GM12892 (cell line): Measurements from ENCODE around the gene PCDHGA10.

Experiments used
- POLR2A ChIP-seq: IDR thresholded peaks from 2 replicates; pipeline ENCODE4 v1.6.1; 2011; ENCODE audit warnings: low read depth, low read length, control low read depth
- POLR2AphosphoS5 ChIP-seq: IDR thresholded peaks from 2 replicates; pipeline ENCODE4 v1.6.1; 2011; ENCODE audit warnings: low read depth, low read length, control low read depth

DNA sequence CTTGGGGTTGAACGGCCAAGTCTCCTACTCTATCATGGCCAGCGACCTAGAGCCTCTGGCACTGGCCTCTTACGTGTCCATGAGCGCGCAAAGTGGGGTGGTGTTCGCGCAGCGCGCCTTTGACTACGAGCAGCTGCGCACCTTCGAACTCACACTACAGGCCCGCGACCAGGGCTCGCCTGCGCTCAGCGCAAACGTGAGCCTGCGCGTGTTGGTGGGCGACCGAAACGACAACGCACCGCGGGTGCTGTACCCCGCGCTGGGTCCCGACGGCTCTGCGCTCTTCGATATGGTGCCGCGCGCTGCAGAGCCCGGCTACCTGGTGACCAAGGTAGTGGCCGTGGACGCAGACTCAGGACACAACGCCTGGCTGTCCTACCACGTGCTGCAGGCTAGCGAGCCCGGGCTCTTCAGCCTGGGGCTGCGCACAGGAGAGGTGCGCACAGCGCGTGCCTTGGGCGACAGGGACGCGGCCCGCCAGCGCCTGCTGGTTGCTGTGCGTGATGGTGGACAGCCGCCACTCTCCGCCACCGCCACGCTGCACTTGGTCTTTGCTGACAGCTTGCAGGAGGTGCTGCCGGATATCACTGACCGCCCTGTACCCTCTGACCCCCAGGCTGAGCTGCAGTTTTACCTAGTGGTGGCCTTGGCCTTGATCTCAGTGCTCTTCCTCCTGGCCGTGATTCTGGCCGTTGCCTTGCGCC, 13.1 kb upstream of the PCDHGA10 start:
- TF ChIP-seq POLR2AphosphoS5 (no peak), POLR2A (no peak)
